ENCODE results near the gene CCL5.
"Not testable (repeated sequence)": the region's sequence is repeated elsewhere in the genome, so short reads cannot be mapped to it uniquely, and the experiment has no call there.

Gene CCL5

DNA sequence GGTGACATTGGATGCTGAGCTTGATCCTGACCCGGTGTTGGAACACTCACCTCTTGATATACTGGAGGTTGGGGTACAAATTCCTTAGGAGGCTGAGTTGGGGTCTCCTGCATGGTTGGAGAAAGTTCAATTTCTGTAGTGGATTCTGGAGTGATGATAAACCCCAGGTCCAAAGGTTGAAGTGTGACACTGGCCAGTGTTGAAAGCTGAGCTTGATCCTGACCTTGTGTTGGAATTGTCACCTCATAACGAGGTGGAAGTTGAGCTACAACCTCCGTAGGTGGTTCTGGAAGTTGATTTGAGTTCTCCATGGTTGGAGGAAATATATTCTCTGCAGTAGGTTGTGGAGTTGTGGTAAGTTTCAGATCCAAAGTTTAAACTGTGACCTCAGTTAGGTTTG is 29.2 kb upstream of the CCL5 start:
- H3K9ac ChIP-seq (ENCODE audit: low read depth, low read length) = no peak overlapping the region
- peaks cover 14% of the 10 kb centered on the region for H3K27me3 ChIP-seq (ENCODE audit: control insufficient read depth, insufficient read depth, low read length)
- H3K4me3 ChIP-seq (ENCODE audit: low read length) = no peak overlapping the region
- H3K4me2 ChIP-seq (ENCODE audit: low read length) = no peak overlapping the region
- no peaks in the 10 kb centered on the region for H3K9me3 ChIP-seq (replicated peaks; ENCODE audit: low read length)
- no peaks in the 10 kb centered on the region for H3K4me1 ChIP-seq (ENCODE audit: control insufficient read depth, insufficient read depth, low read length)
- no peaks in the 10 kb centered on the region for H3K36me3 ChIP-seq (ENCODE audit: insufficient read depth, low read length)

DNA sequence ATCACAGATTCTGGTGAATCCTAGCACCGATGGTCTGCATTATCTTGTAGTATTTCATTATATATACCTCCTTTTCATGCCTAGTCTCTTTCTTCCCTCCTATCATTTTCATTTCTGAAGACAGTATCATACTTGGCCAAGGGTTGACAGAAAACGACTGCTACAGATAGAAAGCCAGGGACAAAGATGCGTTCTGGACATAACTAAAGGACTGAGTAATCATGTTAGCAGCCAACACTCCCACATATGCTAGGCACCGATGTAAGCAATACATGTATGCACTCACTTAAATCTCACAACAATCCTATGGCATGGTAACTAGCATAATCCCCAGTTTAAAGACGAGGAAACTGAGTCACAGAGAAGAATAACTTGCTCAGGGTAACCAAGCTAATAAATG is 27.5 kb upstream of the CCL5 start:
- Histone ChIP-seq H3K9ac (ENCODE audit: low read depth, low read length) (no peak overlapping the region), H3K4me1 (ENCODE audit: control insufficient read depth, insufficient read depth, low read length) (no peaks in the 10 kb centered on the region), H3K4me3 (ENCODE audit: low read length) (no peak overlapping the region), H3K9me3 (replicated peaks; ENCODE audit: low read length) (no peaks in the 10 kb centered on the region), H3K27me3 (ENCODE audit: control insufficient read depth, insufficient read depth, low read length) (peaks cover 12% of the 10 kb centered on the region), H3K4me2 (ENCODE audit: low read length) (no peak overlapping the region), H3K36me3 (ENCODE audit: insufficient read depth, low read length) (no peaks in the 10 kb centered on the region)

DNA sequence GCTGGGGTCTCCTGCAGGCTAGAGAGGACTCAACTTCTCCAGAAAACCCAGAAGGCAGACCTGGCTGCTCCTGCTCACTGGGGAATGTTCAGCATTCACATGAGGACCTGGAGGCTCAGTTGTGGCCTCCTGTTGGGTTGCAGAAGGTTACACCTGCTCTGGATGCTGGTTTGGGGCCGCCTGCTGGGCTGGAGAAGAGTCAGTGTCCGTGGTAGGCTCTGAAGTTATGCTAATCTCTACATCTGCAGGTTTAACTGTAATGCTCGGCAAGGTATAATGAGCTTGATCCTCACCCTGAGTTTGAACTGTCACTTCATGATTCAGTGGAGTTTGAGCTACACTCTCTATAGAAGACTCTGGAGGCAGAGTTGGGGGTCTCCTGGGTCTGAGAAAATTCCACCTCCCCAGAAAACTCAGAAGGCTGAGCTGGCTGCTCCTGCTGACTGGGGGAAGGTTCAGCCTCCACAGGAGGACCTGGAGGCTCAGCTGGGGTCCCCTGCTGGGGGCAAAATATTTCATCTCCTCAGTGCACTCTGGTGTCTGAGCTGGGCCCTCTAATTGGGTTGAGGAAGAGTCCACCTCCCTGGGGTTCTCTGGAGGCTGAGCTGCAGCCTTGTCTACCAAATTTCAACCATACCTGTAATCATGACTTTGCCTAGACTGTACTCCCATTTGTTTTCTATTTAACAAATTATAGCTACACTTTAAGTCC is 26.9 kb upstream of the CCL5 start:
- peaks cover 12% of the 10 kb centered on the region for H3K27me3 ChIP-seq (ENCODE audit: control insufficient read depth, insufficient read depth, low read length)
- no peaks in the 10 kb centered on the region for H3K4me1 ChIP-seq (ENCODE audit: control insufficient read depth, insufficient read depth, low read length)
- H3K9me3 ChIP-seq (replicated peaks; ENCODE audit: low read length) = no peaks in the 10 kb centered on the region
- no peaks in the 10 kb centered on the region for H3K36me3 ChIP-seq (ENCODE audit: insufficient read depth, low read length)
- no peak overlapping the region for H3K4me3 ChIP-seq (ENCODE audit: low read length)
- no peak overlapping the region for H3K9ac ChIP-seq (ENCODE audit: low read depth, low read length)
- H3K4me2 ChIP-seq (ENCODE audit: low read length) = no peak overlapping the region

GRCh38 chr17:35906191-35906925 is 26.2 kb upstream of the CCL5 start:
- Histone ChIP-seq H3K36me3 (ENCODE audit: insufficient read depth, low read length) (no peaks in the 10 kb centered on the region), H3K4me1 (ENCODE audit: control insufficient read depth, insufficient read depth, low read length) (no peaks in the 10 kb centered on the region), H3K9me3 (replicated peaks; ENCODE audit: low read length) (no peaks in the 10 kb centered on the region), H3K4me3 (ENCODE audit: low read length) (no peak overlapping the region), H3K9ac (ENCODE audit: low read depth, low read length) (no peak overlapping the region), H3K27me3 (ENCODE audit: control insufficient read depth, insufficient read depth, low read length) (peaks cover 12% of the 10 kb centered on the region), H3K4me2 (ENCODE audit: low read length) (no peak overlapping the region)

DNA sequence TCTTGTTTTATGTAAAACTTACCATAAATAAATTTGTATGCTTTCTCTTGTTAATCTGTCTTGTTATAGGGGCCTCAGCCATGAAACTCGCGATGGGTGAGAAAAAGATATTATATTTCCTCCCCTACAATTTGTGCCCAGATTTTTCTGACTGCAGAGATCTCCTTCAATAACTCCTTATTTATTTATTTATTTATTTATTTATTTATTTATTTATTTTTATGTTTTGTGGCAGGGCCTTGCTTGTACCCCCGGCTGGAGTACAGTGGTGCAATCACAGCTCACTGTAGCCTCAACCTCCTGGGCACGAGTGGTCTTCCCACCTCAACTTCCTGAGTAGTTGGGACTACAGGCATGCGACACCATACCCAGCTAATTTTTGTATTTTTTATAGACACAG is 23.3 kb upstream of the CCL5 start:
- H3K36me3 ChIP-seq (ENCODE audit: insufficient read depth, low read length) = no peaks in the 10 kb centered on the region
- no peak overlapping the region for H3K9ac ChIP-seq (ENCODE audit: low read depth, low read length)
- H3K9me3 ChIP-seq (replicated peaks; ENCODE audit: low read length) = no peaks in the 10 kb centered on the region
- H3K4me2 ChIP-seq (ENCODE audit: low read length) = no peak overlapping the region
- H3K4me3 ChIP-seq (ENCODE audit: low read length) = no peak overlapping the region
- H3K4me1 ChIP-seq (ENCODE audit: control insufficient read depth, insufficient read depth, low read length) = peaks cover 7% of the 10 kb centered on the region
- H3K27me3 ChIP-seq (ENCODE audit: control insufficient read depth, insufficient read depth, low read length) = peaks cover 8% of the 10 kb centered on the region

GRCh38 chr17:35901631-35902175 is 21.5 kb upstream of the CCL5 start:
- peaks cover 4% of the 10 kb centered on the region for H3K27me3 ChIP-seq (ENCODE audit: control insufficient read depth, insufficient read depth, low read length)
- no peak overlapping the region for H3K4me3 ChIP-seq (ENCODE audit: low read length)
- H3K4me2 ChIP-seq (ENCODE audit: low read length) = no peak overlapping the region
- peaks cover 7% of the 10 kb centered on the region for H3K4me1 ChIP-seq (ENCODE audit: control insufficient read depth, insufficient read depth, low read length)
- H3K36me3 ChIP-seq (ENCODE audit: insufficient read depth, low read length) = no peaks in the 10 kb centered on the region
- H3K9me3 ChIP-seq (replicated peaks; ENCODE audit: low read length) = no peaks in the 10 kb centered on the region
- H3K9ac ChIP-seq (ENCODE audit: low read depth, low read length) = no peak overlapping the region

DNA sequence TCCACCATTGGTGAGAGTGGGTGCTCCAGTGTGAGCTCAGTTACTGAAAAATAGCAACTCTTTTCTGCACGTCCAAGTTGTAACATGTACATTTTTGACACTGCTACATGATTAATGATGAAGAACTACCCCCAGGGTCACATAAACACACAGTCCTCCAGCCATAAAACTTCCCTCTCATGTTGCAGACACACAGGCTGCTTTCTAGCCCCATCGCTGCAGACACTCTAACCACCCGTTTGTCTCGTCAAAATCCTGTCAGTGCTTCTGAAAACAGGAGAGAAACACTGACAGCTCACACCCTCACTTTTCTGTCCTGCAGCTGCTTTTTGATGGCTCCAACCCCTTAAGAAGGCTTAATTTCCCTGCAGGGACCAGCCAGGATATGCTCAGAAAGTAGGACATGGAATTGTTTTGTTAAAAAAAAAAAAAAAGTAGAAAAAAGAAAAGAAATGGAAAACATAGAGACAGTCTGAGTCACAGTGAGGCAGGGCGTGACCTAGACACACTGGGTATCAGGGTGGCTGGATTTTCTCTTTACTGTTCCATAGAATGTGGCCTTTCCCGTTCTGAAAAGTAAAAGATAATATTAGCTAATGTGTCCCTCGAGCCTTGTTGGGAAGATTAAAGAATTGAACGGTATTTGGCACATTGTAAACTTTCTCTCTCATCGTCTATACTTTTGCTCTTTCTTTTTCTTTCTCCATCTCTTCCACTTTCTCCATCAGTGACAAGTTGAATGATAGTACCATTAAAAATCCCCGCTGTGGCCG is 20.7 kb upstream of the CCL5 start:
- peaks cover 10% of the 10 kb centered on the region for H3K4me1 ChIP-seq (ENCODE audit: control insufficient read depth, insufficient read depth, low read length)
- H3K9me3 ChIP-seq (replicated peaks; ENCODE audit: low read length) = no peaks in the 10 kb centered on the region
- peak overlapping the region; percentile 16 for H3K4me2 ChIP-seq (ENCODE audit: low read length)
- peaks cover 4% of the 10 kb centered on the region for H3K27me3 ChIP-seq (ENCODE audit: control insufficient read depth, insufficient read depth, low read length)
- no peak overlapping the region for H3K4me3 ChIP-seq (ENCODE audit: low read length)
- H3K36me3 ChIP-seq (ENCODE audit: insufficient read depth, low read length) = no peaks in the 10 kb centered on the region
- H3K9ac ChIP-seq (ENCODE audit: low read depth, low read length) = no peak overlapping the region

DNA sequence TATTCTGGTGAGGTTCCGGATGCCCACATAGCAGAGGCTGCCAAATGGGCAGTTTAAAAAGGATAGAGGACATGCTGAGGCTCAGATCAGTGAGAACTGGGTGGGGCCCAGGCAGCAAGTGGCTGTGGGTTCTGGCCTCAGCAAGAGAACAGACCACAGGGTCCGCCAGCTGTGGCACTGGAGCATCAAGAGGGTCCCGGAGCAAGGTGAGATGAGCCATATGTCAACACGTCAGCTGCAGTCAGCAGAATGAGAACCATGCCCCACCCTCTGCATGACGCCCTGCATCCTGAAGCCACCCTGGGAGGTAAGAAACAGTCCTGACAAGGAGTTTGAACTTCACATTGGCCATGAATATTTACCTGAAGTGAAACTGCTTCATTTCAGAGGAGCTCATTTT is 20.1 kb upstream of the CCL5 start:
- H3K4me1 ChIP-seq (ENCODE audit: control insufficient read depth, insufficient read depth, low read length) = peaks cover 16% of the 10 kb centered on the region
- peaks cover 4% of the 10 kb centered on the region for H3K27me3 ChIP-seq (ENCODE audit: control insufficient read depth, insufficient read depth, low read length)
- peak overlapping the region; percentile 16 for H3K4me2 ChIP-seq (ENCODE audit: low read length)
- no peak overlapping the region for H3K9ac ChIP-seq (ENCODE audit: low read depth, low read length)
- no peak overlapping the region for H3K4me3 ChIP-seq (ENCODE audit: low read length)
- H3K36me3 ChIP-seq (ENCODE audit: insufficient read depth, low read length) = no peaks in the 10 kb centered on the region
- H3K9me3 ChIP-seq (replicated peaks; ENCODE audit: low read length) = no peaks in the 10 kb centered on the region

DNA sequence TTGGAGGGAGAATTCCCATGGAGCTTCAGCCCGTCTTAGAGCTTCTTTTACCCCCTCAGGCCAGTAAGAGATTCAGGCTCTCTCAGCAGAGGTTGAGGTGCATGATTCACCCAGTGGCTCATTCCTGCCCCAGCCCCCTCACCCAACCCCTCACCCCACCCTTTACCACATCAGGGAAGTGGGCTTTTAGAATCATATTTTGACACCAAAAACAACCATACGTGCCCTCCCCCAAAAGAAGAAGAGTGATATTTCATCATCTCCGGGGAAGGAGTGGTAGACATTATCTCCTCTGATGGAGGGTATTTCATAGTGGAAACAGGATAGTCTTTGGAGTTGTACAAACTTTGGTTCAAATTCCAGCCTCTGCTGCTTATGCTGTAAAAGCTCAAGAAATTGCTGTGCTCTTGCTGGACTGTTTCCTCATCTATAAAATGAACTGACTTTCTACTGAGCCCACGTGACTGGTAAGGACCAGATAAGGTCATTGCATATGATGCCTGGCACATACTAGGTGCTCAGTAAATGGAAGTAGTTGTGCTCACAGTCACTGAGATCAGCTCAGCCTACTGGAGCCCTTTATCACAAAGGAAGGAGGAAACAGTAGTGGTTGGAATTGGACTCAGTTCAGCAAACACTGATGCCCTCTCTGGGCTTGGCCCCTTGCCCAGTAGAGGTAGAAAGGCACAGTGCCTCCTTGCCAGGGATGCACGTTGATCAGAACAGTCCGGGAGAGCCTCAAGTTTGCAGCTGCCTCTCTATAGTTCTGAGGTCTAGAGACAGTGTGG is 18.3 kb upstream of the CCL5 start:
- Histone ChIP-seq H3K4me3 (ENCODE audit: low read length) (no peak overlapping the region), H3K4me1 (ENCODE audit: control insufficient read depth, insufficient read depth, low read length) (peaks cover 18% of the 10 kb centered on the region)

DNA sequence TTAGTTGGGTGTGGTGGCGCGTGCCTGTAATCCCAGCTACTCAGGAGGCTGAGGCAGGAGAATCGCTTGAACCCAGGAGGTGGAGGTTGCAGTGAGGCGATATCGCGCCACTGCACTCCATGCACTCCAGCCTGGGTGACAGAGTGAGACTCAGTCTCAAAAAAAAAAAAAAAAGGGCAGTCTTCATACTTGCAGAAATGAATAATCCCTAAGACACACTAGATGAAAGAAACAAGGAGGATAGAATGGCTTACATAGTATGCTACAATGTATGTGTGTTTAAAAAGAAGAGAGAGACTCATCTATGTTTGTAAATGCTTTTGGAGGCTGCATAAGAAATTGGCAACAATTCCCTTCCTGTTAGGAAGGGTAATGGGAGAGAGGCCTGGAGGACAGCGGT is 17.6 kb upstream of the CCL5 start:
- H3K9me3 ChIP-seq (replicated peaks; ENCODE audit: low read length); H3K36me3 ChIP-seq (ENCODE audit: insufficient read depth, low read length); H3K4me3 ChIP-seq (ENCODE audit: low read length); H3K4me2 ChIP-seq (ENCODE audit: low read length); H3K27me3 ChIP-seq (ENCODE audit: control insufficient read depth, insufficient read depth, low read length); H3K9ac ChIP-seq (ENCODE audit: low read depth, low read length): not testable (repeated sequence)
- peaks cover 18% of the 10 kb centered on the region for H3K4me1 ChIP-seq (ENCODE audit: control insufficient read depth, insufficient read depth, low read length)

More for the DNA sequence above, 18.3 kb upstream of the CCL5 start:
- no peak overlapping the region for H3K9ac ChIP-seq (ENCODE audit: low read depth, low read length)
- no peaks in the 10 kb centered on the region for H3K27me3 ChIP-seq (ENCODE audit: control insufficient read depth, insufficient read depth, low read length)
- no peak overlapping the region for H3K4me2 ChIP-seq (ENCODE audit: low read length)
- H3K9me3 ChIP-seq (replicated peaks; ENCODE audit: low read length) = no peaks in the 10 kb centered on the region
- H3K36me3 ChIP-seq (ENCODE audit: insufficient read depth, low read length) = no peaks in the 10 kb centered on the region

Measured in skeletal muscle satellite cell (primary cell).